GM12878 (cell line): ENCODE data around the gene COX19. TPM values are rescaled to one million over a fixed set of nuclear protein-coding genes. Genes with fewer than 3 reads are reported as not detected.

ENCODE experiments used
- ATAC-seq: fragments of 200-7000 bp; cut with Tn5 transposase; 3 replicates; pipeline ENCODE4 v1.9.1; 2020; ENCODE audit warnings: mild to moderate bottlenecking, moderate library complexity
- BruUV-seq: library from RNA; stranded (reverse); fragments of 400-500 nt; replicated peaks from 2 replicates; lab custom pipeline; 2021; lab: Mats Ljungman, UMichigan
- CTCF ChIA-PET: fragments of 300-600 bp; sonication (Branson Sonifier 250); formaldehyde crosslinking; extraction: SDS; loops from one replicate; lab custom pipeline; 2021; ENCODE audit warnings: inconsistent platforms; lab: Yijun Ruan, JAX
- POLR2A ChIA-PET: fragments of 350-600 bp; formaldehyde crosslinking; extraction: SDS; loops from one replicate; lab custom pipeline; 2021; ENCODE audit warnings: inconsistent platforms; lab: Charles Lee
- RAD21 ChIA-PET: fragments of 300-600 bp; sonication (Branson Sonifier 250); formaldehyde crosslinking; loops from one replicate; lab custom pipeline; 2023; ENCODE audit warnings: antibody characterized with exemption; ENCODE audit not compliant: unreplicated experiment; lab: Charles Lee
- SMC1A ChIA-PET: fragments of 300-600 bp; sonication (Branson Sonifier 250); formaldehyde crosslinking; loops from one replicate; lab custom pipeline; 2023; ENCODE audit not compliant: unreplicated experiment, uncharacterized antibody; lab: Charles Lee
- DNase-seq: peaks from one replicate; pipeline ENCODE4 v3.0.0-alpha.2; 2011; ENCODE audit warnings: low read depth, low spot score
- FAIRE-seq: peaks from 3 replicates; lab custom pipeline; 2011; peaks lifted over from hg19 to GRCh38; lab: Jason Lieb, UNC
- H2AFZ ChIP-seq: 2 replicates; pipeline ENCODE4 v1.6.0; 2011; ENCODE audit warnings: low read depth, low read length, control low read depth; ENCODE audit not compliant: control insufficient read depth
- H3K27ac ChIP-seq: 2 replicates; pipeline ENCODE4 v1.5.1; 2011; ENCODE audit warnings: control low read depth; ENCODE audit not compliant: control insufficient read depth, insufficient read depth
- H3K27me3 ChIP-seq, 2 experiments: replicated peaks in 1 of 2; 2 replicates each; pipeline versions ENCODE4 v1.6.0 to v1.6.1; 2011; ENCODE audit warnings: low read length in 1 of 2; ENCODE audit not compliant: control insufficient read depth in 2 of 2, insufficient read depth in 2 of 2
- H3K36me3 ChIP-seq, 2 experiments: 2 replicates each; pipeline ENCODE4 v1.5.1; 2011; ENCODE audit warnings: low read length in 1 of 2; ENCODE audit not compliant: control insufficient read depth in 2 of 2, insufficient read depth in 2 of 2
- H3K4me1 ChIP-seq: 2 replicates; pipeline ENCODE4 v1.6.1; 2011; ENCODE audit warnings: mild to moderate bottlenecking, low read length, moderate library complexity, mixed read lengths; ENCODE audit not compliant: control insufficient read depth, insufficient read depth
- H3K4me2 ChIP-seq: 2 replicates; pipeline ENCODE4 v1.6.0; 2011; ENCODE audit warnings: control low read depth; ENCODE audit not compliant: control insufficient read depth, insufficient read depth
- H3K4me3 ChIP-seq: fragments of 200-600 bp; sonication (generic); 2 replicates; pipeline ENCODE4 v1.5.1; 2016
- H3K79me2 ChIP-seq: 2 replicates; pipeline ENCODE4 v1.6.0; 2011; ENCODE audit warnings: low read length; ENCODE audit not compliant: control insufficient read depth, insufficient read depth
- H3K9ac ChIP-seq: 2 replicates; pipeline ENCODE4 v1.8.0; 2011; ENCODE audit warnings: low read length, control low read depth, mixed read lengths; ENCODE audit not compliant: control insufficient read depth, insufficient read depth
- H3K9me3 ChIP-seq: replicated peaks from 3 replicates; pipeline ENCODE4 v1.5.1; 2011; ENCODE audit warnings: mild to moderate bottlenecking, low read length; ENCODE audit not compliant: control insufficient read depth, insufficient read depth
- H4K20me1 ChIP-seq: 2 replicates; pipeline ENCODE4 v1.6.0; 2011; ENCODE audit not compliant: control insufficient read depth, insufficient read depth
- CHD2 ChIP-seq: IDR thresholded peaks from 2 replicates; pipeline ENCODE4 v1.6.1; 2011; ENCODE audit warnings: low read depth, low read length, improper control_type of control experiment, borderline replicate concordance
- CTCF ChIP-seq, 3 experiments: IDR thresholded peaks in 2 of 3; conservative IDR thresholded peaks in 1 of 3; 2 replicates each; pipeline ENCODE4 v1.5.1; 2011; ENCODE audit warnings: low read depth in 3 of 3, low read length in 3 of 3, mild to moderate bottlenecking in 3 of 3, control low read depth in 2 of 3, moderate library complexity in 2 of 3, inconsistent platforms in 1 of 3, mixed read lengths in 1 of 3; ENCODE audit not compliant: control insufficient read depth in 2 of 3, insufficient read depth in 1 of 3; ENCODE audit errors: extremely low read depth in 1 of 3
- HDAC6 ChIP-seq: fragments of 200-600 bp; sonication (generic); IDR thresholded peaks from one replicate; pipeline ENCODE4 v1.8.0; 2017; ENCODE audit warnings: antibody characterized with exemption; ENCODE audit not compliant: unreplicated experiment
- PAX8 ChIP-seq: fragments of 450-650 bp; IDR thresholded peaks from 2 replicates; pipeline ENCODE4 v1.6.1; 2017; ENCODE audit warnings: mild to moderate bottlenecking, moderate library complexity
- RELB ChIP-seq: fragments of 450-650 bp; IDR thresholded peaks from 2 replicates; pipeline ENCODE4 v1.6.1; 2017; ENCODE audit warnings: low read depth, mild to moderate bottlenecking, moderate library complexity
- SRF ChIP-seq, 2 experiments: IDR thresholded peaks; 2 replicates each; pipeline ENCODE4 v1.6.1; 2011; ENCODE audit warnings: low read depth in 2 of 2, low read length in 2 of 2, mild to moderate bottlenecking in 1 of 2, moderate library complexity in 1 of 2
- SUPT20H ChIP-seq: IDR thresholded peaks from 2 replicates; pipeline ENCODE4 v1.6.1; 2011; ENCODE audit warnings: low read depth, mild to moderate bottlenecking, low read length, moderate library complexity, borderline replicate concordance; ENCODE audit not compliant: control insufficient read depth
- TARDBP ChIP-seq: IDR thresholded peaks from 2 replicates; pipeline ENCODE4 v1.6.1; 2016; ENCODE audit warnings: borderline replicate concordance
- USF2 ChIP-seq: IDR thresholded peaks from 2 replicates; pipeline ENCODE4 v1.6.1; 2011; ENCODE audit warnings: low read depth, low read length, improper control_type of control experiment, borderline replicate concordance
- ZBTB4 ChIP-seq: fragments of 450-650 bp; formaldehyde crosslinking; IDR thresholded peaks from 2 replicates; pipeline ENCODE4 v1.4.0; 2022; ENCODE audit warnings: mild to moderate bottlenecking, moderate library complexity
- ZNF24 ChIP-seq: fragments of 450-650 bp; IDR thresholded peaks from 2 replicates; pipeline ENCODE4 v1.6.1; 2017; ENCODE audit warnings: antibody characterized with exemption, mild to moderate bottlenecking
- ZNF687 ChIP-seq: fragments of 450-650 bp; IDR thresholded peaks from 2 replicates; pipeline ENCODE4 v1.6.1; 2017; ENCODE audit warnings: mild to moderate bottlenecking, moderate library complexity
- WGBS: methylation state at CpG from one replicate; pipeline ENCODE4 v1.1.6; 2016; ENCODE audit warnings: low lambda C conversion rate; ENCODE audit not compliant: insufficient replicate concordance, insufficient coverage; ENCODE audit errors: missing lambda C conversion rate; 5-methylcytosine and 5-hydroxymethylcytosine counted together
- in situ Hi-C: fragments of 300-500 bp; cut with MboI; formaldehyde crosslinking; loops from 9 replicates; pipeline ENCODE4 v1.14.3; 2018; ENCODE audit warnings: mixed read lengths
- intact Hi-C: fragments of 100-400 bp; cut with micrococcal nuclease; formaldehyde crosslinking; loops from one replicate; pipeline ENCODE4 v1.14.2; 2022; ENCODE audit not compliant: unreplicated experiment
- polyA plus RNA-seq, 11 experiments: library from polyadenylated mRNA; depleted of rRNA in 4 of 11; unstranded in 6 of 11; stranded (reverse) in 5 of 11; fragments of >200 nt; fragmentation: Nextera tagmentation in 4 of 11; fragmentation: Illumina TruSeq in 1 of 11; extraction: Ambion mirVana in 4 of 11; extraction: Trizol in 1 of 11; gene quantifications; 1 replicate in 1 of 11; 2 replicates in 10 of 11; pipeline versions ENCODE4 v1.2.1 to v1.2.3, GENCODE V29; 2011 to 2016; ENCODE audit warnings: inconsistent platforms in 2 of 11, missing spikeins in 2 of 11, low read depth in 1 of 11
- total RNA-seq, 4 experiments: library from RNA; depleted of rRNA in 3 of 4; stranded (reverse); fragments of >200 nt in 3 of 4; fragmentation: Illumina TruSeq in 1 of 4; extraction: Trizol in 1 of 4; gene quantifications; 2 replicates each; pipeline versions ENCODE4 v1.2.1 to v1.2.3, GENCODE V29; 2013 to 2021

The COX19 gene
- total and polyA plus RNA-seq, 10 of the 15 experiments (the other 5 are each of a cell fraction or from before 2014, with no cell fraction given), result 3.7 to 17.9 (median 10.8) TPM

GRCh38 chr7:932651-932975 is 42.7 kb downstream of the COX19 start:
- peaks cover 1% of the 10 kb centered on the region; the same call in 1 of the 2 replicates for H3K79me2 ChIP-seq
- ChIA-PET SMC1A (no interaction called here), CTCF (no interaction called here), POLR2A (no interaction called here), RAD21 (no interaction called here)
- no peak overlapping the region for H3K4me3 ChIP-seq
- no peaks in the 10 kb centered on the region for H4K20me1 ChIP-seq
- no peak overlapping the region for H3K27ac ChIP-seq
- H3K27me3 ChIP-seq, result no peaks in the 10 kb centered on the region
- intact Hi-C loops (no loop called here), in situ Hi-C loops (no loop called here)
- BruUV-seq, result no TSS peak
- H3K4me2 ChIP-seq, result no peak overlapping the region
- peaks cover 35% of the 10 kb centered on the region for H3K4me1 ChIP-seq
- H3K9me3 ChIP-seq, result no peaks in the 10 kb centered on the region; the same call in 2 of the 3 replicates
- no peak overlapping the region for H3K9ac ChIP-seq
- ATAC-seq, result no peak
- DNase-seq, result no peak
- no peak overlapping the region for H2AFZ ChIP-seq
- WGBS, result 92% methylated on average over 11 of the region's 11 CpGs
- H3K36me3 ChIP-seq, result peaks cover 0 to 5% of the 10 kb centered on the region in 2 experiments; a peak in 3 of 4 replicates
- FAIRE-seq, result no peak
- no peak for TF ChIP-seq PAX8
- no peak for TF ChIP-seq ZNF687
- no peak for TF ChIP-seq ZNF24
- no peak for TF ChIP-seq RELB
- no peak for TF ChIP-seq ZBTB4 (CRISPR knock-in tag)
- no peak for TF ChIP-seq HDAC6
- no peak for TF ChIP-seq TARDBP
- TF ChIP-seq USF2, result no peak
- TF ChIP-seq CTCF (IDR thresholded peaks at IDR 0.05 in 2 of 3, conservative IDR thresholded peaks at IDR 0.05 in 1 of 3; ENCODE audit: control insufficient read depth in 2 of 3, extremely low read depth in 1 of 3, insufficient read depth in 1 of 3, low read depth in 3 of 3, low read length in 3 of 3), result no peak
- TF ChIP-seq SUPT20H, result no peak
- no peak for TF ChIP-seq SRF (IDR thresholded peaks at IDR 0.05; ENCODE audit: low read depth in 2 of 2, low read length in 2 of 2)
- no peak for TF ChIP-seq CHD2
